ENCODE results near the gene HPS3.
A peak's percentile ranks its signal among the peaks of the same experiment; 100 is the strongest.

Gene HPS3

DNA sequence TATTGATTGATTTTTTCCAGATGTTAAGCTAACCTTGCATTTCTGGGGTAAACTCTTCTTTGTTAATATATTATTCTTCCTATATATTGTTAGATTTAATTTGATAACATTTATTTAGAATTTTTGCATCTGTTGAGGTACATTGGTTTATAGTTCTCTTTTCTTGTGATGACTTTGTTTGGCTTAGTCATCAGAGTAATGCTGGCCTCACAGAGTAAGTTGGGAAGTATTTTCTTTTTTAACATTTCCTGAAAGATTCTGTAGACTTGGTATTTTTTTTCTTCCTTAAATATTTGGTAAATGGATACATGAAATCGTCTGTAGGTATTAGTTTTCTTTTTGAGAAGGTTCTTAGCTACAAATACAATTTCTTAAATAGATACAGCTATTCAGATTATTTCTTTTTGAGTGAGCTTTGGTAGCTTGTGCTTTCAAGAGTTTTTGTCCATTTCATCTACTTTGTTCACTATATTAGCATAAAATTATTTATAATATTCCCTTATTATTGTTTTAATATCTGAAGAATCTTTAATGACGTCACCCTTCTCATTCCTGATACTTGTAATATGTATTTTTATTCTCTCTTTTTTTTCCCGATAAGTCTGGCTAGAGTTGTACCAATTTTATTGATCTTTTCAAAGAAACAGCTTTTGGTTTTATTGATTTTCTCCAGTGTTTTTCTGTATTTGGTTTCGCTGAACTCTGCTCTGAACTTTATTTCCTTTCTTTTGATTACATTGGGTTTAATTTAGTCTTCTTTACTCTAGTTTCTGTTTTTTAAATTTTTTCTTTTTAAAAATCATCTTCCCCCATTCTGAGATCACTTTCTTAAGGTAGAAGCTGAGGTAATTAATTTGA lies 6.5 kb upstream of the HPS3 start:
- DNase-seq, result no peak

DNA sequence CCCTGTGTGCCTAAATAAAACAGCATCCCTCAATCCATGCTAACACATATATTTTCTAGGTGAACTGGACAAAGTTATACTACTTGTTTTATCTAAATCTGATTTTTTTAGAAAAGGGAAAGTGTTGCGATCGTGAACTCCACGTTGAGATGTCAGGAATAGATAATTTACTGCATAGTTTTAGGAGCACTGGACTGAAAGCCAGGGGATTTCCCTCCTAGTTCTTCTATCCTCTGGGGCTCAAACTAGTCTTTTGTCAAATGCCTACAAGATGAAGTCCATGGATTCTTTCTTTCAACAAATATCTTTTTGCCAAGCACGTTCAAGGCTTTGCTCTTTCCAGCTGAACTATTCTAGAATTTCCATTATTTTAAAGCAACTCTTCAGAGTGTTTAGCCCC lies 617 bp upstream of the HPS3 start:
- no peak for DNase-seq

DNA sequence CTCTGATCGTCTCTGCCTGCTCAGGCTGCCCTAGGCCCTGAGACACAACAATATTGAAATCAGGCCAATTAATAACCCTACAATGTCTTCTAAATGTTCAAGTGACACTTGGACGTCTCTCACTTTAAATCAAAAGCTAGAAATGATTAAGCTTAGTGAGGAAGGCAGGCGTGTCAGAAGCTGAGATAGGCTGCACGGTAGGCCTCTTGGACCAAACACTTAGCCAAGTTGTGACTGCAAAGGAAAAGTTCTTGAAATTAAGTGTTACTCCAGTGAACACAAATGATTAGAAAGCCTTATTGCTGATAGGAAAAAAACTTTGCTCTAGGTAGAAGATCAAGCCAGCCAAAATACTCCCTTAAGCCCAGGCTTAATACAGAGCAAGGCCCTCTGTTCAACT lies 2.2 kb downstream of the HPS3 start:
- no peak for DNase-seq

DNA sequence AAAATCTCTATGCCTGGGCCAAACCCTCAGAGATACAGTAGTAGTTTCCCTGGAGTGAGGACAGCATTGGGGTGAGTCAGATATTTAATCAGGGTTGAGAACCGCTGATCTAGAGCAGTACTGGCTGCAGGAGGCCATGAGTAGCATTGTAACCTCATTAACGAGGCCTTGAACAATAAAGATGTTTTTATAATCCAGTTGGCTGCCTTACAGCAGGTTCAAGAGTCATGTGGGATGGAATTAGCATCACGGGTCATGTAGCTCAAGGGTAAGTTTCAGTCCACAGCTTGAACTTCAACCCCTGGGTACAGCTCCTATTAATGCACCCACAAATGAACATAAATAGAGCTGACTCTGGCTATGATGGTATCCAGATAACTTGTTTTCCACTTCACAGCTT lies 5.1 kb downstream of the HPS3 start:
- DNase-seq, result no peak

DNA sequence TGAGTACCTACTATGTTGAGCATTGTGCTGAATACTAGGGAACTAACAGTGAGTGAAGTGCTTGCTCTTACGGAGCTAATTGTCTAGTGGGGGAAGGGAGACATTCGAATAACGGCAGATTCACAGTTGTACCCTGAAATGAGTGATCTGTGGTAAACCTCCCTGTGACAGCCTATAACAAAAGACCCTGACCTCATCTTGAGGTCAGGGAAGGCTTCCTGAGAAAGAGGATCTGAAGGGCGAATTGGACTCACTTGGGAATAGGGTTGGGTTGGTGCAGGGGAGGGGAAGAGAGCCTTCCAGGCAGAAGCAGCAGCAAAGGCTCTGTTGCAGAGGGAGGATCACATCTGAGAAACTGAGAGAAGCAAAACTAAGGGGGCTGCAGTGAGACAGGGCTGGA lies 13.2 kb downstream of the HPS3 start:
- DNase-seq, result no peak

DNA sequence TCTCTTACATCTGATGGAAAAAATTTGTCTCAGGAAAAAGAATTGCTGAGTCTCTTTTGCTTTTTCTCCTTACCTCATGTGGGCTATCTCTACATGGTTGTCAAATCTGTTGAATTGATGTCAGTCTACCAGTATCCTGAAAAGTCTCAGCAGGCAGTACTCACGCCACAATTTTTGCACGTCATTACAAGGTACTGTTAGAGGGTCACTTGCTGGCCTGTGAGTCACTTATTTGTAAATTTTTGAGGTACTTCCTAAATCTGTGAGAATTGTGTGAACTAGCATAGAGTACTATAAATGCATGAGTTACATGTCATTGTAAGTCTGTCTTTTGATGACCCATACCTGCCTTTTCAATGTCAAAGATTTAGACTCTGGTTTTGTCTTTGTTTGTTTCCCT lies 15.9 kb downstream of the HPS3 start:
- no peak for DNase-seq

DNA sequence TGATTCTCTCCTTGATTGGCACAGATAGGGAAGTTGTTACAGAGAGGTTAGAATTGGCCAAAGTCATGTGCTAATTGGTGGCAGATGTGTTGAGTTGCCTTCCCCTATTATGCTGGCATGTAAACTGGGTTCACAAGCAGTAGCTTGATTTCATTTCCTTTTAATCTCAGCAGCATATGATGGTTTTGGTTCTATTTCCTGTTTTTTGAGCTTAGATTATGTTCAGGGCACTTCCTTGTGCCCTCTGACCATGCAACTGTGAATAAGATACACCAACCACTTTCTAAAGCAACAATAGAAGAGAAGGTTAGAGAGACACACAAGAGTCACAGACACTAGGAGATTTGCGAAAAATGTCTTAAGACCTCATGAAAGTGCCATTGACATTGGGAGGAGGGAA lies 16.5 kb downstream of the HPS3 start:
- DNase-seq, result no peak

DNA sequence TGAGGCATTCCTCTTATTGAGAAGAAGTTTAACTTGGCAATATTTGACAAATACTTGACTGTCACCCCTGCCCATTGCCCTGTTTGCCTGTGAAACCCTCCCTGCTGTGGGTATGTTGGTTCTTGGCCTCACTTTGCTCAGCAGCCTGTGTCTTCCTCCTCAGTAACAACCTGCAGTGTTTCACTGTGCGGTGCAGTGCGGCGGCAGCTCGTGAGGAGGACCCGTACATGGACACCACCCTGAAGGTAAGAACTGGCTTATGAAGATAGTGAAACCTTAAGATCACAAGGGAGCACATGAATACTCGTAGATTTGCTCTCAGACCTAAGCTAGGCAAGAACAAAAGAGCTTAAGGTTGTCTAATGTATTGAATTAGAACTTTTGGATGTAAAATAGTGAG lies 21.0 kb downstream of the HPS3 start:
- no peak for DNase-seq

DNA sequence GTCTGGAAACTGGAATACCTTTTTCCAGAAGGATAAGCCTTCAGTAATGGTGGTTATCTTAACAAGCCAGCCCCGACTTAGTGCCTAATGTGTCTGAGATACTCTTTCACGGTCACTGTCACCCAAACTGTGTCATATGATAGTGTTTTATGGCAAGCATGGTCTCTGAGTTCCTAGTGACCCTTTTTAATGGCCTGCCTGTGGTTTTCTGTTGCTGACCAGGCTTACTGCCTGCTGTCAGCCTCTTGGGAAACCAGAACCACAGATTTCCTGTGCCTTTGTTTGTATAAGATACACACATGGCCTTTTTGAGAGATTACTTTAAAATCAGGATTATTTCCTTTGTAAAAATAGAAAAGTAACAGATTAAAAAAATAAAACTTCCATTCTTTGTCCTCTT lies 22.4 kb downstream of the HPS3 start:
- DNase-seq, result no peak

DNA sequence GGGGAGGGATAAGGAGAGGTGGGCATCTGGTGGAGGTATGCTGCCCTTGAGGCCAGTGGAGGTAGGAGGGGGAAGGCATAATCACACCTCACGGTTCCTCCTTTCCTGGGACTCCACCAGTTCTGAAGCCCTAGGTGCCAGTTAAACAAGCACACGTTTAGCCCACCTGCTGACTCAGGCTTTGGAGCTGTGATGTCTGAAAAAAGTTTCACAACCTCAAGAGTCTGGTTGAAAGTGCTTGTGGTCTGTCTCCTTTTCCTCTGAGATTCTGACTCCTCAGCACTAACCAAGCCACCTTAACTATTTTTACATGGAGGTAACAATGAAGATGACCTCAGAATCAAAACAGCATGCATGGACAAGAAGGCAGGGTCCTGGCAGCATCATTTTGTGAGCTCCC lies 23.0 kb downstream of the HPS3 start:
- DNase-seq, result no peak

DNA sequence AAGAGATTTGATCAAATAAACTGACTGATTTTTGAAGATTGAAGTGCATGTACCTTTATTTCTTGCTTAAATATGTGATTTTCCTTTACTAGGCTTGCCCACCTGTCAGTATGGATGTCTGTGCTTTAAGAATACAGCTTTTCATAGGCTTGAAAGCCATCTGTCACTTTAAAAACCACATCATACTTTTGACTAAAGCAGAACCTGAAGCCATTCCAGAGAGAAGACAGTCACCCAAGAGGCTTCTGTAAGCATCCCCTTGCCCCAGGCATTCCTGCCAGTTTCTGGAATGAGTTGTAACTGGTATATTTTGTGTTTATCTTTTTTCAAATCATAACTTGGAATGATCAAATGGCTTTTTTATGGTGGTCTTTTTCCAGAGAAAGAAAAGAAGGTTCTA lies 24.0 kb downstream of the HPS3 start:
- no peak for DNase-seq

DNA sequence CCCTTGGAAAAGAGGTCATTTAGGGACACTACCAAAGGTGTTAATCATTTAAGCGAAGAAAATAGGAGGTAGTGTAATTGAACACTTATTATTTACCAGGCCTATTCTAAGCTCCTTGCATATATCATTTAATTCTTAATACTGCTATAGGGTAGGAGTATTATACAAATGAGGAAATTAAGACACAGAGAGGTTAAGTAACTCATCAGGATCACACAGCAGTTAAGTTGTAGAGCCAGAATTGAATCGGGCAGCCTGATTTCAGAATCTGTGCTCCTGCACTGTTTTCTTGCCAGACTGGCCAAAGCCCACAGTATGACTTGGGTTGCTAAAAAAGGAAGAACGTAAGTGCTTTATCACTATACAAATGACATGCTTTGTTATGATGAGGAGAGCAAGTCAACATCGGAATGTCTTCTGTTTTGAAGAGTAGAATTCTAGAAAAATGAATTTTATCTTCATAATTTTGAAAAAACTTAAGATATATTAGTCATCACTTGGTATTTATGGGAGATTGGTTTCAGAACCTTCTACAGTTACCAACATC lies 31.4 kb downstream of the HPS3 start:
- DNase-seq, result no peak

DNA sequence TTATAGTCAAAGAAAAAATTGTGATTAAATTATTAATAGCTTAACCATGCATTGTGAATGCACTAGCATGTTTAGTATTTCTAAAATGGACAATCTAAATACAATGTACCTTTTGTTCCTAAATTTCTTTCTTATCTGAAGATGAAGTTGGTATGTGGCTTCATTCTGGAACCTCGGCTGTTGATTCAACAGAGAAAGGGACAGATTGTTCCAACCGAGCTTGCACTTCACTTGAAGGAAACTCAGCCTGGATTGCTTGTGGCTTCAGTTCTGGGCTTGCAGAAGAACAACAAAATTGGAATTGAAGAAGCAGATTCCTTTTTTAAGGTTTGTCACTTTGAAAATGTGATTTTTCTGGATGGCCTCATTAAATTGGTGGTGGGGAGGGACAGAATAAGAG lies 32.6 kb downstream of the HPS3 start:
- no peak for DNase-seq

DNA sequence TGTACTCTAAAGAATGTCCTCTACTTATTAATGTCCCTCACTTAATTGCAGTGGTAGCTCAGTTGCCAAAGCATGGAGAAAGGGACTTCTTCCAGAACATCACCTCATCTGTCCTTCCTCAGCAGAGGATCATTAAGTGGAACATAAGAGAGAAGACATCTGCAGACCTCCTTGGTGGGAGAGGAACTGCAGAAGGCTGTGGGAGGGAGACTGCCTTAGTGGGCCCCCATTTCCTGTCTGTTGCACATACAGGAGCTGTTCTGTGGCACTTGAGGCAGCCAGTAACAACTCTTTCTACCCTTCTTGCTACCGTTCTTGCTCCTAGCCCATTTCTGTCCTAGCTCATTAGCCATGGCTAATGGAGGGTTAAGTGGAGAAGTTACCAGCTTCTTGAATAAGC lies 33.6 kb downstream of the HPS3 start:
- DNase-seq, result no peak

DNA sequence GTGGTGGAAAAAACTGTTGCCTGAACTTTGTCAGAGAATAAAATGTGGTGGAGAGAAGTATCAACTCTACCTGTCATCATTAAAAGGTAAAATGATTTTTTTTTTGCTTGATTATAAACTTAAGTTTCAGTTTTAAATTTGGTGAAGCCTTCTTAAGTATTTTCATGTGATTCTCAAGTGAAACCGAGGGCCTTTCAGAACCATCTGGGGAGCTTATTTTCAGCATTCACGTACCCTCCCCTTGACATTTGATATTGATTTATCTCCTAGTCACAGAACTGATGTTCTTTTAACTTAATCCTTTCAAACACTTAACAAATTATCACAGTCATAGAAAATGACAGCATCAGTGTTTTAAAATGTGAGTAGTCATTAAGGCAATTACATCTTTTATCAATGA lies 38.5 kb downstream of the HPS3 start:
- no peak for DNase-seq

DNA sequence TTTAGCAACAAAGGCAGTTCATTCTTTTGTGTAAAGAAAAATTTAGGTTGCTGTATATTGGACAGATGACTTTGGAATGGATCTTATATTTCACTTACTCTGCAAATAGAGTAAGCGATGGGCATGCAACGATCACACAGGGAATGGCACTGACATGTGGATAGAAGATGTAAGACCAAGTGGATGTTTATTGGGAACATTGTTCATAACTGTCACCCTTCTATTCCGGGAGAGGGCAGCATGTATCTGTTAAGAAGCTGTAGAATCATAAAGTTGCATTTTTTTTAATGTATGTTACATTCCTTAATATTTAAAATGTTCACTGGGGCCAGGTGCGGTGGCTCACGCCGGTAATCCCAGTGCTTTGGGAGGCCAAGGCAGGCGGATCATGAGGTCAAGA lies 41.2 kb downstream of the HPS3 start:
- no peak for DNase-seq

DNA sequence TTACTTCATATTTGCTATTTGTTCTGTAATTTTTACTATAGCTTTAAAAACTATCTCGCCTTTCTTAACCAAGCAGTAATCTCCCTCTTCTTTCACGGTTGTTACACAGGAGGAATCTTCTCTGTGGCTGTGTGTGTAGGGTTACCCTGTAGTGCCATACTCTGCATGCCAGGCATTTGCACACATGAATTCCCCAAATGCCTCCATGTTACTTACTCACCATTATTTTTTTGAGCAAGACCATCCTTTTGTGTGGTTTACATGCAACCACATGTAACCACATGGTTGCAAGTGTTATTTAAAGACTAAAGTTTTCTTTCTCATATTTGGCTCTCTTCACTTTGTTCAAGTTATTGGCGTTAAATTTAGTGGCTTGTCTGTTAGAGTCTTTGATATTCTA lies 45.5 kb downstream of the HPS3 start:
- no peak for DNase-seq

DNA sequence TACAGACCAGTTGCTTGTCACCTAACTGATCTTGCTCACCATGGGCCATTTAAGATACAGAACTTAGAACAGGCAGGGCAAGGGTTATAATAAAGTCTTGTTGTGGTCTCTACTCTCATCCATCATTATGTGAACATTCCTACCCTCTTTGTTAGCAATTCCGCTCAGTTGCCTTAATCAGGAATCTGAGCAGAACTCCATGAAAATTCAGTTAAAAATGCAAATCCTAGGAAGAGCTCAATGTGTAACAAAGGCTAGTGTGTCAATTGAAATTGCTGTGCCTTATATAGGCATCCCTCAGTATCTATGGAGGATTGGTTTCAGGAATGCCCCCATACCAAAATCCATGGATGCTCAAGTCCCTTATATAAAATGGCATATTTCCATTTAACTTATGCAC lies 47.7 kb downstream of the HPS3 start:
- no peak for DNase-seq

DNA sequence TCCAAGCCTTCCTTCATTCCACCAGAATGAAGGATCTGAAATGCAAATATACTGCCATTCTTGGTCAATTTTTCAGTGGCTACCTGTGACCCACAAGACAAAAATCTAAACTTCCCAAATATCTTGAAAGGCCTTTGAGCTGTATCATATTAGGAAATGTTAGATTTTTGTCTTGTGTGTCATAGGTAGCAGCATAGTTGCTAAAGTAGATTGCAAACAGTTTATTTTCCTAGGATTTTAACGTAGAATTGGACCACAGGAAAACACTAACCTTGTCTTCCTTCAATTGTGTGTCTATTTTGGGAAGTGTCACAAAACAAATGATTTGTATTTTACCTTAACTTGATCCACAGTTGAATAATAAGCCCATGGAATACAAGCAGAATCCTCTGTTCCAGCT lies 49.8 kb downstream of the HPS3 start:
- DNase-seq, result no peak

DNA sequence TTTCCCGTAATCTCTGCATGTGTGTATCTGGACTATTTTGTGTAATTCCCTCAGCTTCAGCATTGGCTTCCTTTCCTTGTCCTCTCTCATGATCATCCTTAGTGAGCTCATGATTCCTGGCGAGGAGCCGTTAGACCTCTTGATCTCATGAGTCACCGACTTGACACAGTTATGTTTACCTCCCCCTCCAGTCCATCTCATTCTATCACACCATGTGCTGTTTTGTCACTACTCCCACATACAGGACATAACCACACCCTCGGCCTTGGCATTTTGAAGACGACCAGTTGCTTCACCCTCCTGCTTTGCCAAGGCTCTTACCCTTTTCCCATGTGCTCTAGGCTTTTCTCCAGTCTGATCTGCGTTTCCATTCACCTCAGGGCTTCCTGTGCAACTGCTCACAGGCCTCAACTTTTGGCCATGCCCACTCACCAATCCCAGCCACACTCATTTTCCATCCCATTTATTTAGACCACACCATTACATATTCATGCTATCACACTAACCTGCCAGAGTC lies 50.7 kb downstream of the HPS3 start:
- DNase-seq, result no peak

DNA sequence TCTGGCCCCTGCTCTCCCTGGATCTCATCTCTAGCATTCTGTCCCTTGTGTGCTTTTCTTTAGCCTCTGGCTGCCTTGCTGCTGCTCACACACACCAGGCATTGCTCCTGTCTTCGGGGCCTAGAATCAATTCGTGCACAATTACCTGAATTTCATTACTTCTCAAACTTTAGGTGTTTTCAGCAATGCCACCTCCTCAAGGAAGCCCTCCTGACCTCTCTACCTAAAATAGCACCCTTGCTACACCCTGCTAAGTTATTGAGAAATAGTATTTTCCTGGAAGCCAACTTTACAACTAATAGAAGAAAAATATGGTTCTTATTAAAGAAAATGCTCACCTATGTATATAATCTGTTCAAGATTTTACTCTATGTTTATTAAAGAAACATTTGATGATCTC lies 51.7 kb downstream of the HPS3 start:
- DNase-seq, result no peak

DNA sequence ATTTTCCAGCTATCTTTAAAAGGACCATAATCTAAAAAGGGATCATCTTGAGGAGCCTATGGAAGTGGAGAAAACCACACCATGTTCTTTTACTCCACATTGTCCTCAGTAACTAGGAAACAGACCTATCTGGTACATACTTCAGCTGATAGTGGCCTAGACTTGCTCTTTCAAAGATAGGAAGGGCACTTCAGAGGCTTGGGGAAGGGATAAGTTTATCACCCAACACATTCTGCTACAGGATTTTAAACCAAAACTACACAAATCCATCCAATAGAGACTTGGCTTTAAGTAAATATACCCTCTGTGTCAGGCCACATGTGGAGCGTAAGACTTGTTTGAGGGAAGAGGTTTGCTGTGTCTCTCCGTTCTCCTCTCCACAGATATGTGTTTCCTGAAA lies 56.8 kb downstream of the HPS3 start:
- DNase-seq, result no peak

DNA sequence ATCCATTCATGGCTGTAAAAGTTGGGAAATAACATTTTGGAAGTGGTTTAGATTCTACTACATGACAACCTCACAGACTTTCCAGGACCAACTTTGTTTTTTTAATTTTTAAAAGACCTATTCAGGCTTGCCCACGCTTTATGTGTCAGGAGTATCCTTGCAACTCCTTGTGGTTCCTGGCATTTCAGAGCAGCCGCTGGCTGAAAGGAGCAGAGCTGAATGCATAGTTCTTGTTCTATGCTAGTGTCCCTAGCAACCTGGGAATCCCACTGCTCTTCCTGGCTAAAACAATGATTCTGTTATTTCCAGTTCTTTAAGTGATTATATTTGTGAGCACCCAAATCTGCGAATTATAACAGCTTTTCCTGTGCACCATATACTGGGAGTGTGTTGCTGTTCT lies 57.3 kb downstream of the HPS3 start:
- DNase-seq, result no peak

DNA sequence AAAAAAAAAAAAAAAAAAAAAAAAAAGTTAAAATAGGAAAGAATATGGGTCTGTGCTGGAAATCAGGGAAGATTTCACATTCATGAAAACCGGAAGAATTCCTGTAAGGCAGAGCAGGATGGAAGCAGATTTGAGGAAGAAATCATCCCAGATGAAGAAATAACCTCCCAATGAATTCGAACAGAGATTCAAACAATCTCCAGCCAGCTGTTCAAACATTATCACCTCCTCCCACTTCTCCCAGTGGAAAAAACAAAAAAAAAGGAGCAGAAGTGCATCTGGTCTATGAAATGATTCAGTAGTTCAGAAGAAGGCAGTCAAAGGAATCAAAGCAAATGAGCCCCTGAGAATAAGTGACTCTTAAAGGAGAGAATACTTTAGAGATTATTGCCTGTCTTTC lies 59.1 kb downstream of the HPS3 start:
- DNase-seq, result peak; percentile 12

DNA sequence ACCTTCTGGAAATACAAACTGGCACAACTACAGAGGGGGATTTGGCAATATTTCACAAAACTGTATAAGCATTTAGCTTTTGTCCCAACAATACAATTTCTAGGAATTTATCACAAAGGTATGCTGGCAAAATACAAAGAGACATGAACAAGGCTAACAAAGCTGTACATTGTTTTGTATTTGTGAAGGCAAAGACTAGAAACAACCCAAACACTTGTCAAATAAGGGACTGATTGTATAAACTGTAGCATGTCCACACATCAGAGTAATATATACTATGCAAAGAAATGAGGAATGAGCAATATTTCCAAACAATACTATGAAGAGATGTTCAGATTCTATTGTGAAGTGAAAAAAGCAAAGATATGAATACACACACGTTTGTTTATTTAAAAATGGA lies 65.8 kb downstream of the HPS3 start:
- no peak for DNase-seq

Data from SHP77 treated with DMSO at 0.1 percent for 48 hours (cell line).